GM19238 (cell line): Measurements from ENCODE around the gene RER1.

Experiments
- DNase-seq: peaks from one replicate; pipeline ENCODE4 v3.0.0; 2011; ENCODE audit warnings: low spot score; ENCODE audit not compliant: insufficient read length

Gene RER1, protein sequence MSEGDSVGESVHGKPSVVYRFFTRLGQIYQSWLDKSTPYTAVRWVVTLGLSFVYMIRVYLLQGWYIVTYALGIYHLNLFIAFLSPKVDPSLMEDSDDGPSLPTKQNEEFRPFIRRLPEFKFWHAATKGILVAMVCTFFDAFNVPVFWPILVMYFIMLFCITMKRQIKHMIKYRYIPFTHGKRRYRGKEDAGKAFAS

DNA sequence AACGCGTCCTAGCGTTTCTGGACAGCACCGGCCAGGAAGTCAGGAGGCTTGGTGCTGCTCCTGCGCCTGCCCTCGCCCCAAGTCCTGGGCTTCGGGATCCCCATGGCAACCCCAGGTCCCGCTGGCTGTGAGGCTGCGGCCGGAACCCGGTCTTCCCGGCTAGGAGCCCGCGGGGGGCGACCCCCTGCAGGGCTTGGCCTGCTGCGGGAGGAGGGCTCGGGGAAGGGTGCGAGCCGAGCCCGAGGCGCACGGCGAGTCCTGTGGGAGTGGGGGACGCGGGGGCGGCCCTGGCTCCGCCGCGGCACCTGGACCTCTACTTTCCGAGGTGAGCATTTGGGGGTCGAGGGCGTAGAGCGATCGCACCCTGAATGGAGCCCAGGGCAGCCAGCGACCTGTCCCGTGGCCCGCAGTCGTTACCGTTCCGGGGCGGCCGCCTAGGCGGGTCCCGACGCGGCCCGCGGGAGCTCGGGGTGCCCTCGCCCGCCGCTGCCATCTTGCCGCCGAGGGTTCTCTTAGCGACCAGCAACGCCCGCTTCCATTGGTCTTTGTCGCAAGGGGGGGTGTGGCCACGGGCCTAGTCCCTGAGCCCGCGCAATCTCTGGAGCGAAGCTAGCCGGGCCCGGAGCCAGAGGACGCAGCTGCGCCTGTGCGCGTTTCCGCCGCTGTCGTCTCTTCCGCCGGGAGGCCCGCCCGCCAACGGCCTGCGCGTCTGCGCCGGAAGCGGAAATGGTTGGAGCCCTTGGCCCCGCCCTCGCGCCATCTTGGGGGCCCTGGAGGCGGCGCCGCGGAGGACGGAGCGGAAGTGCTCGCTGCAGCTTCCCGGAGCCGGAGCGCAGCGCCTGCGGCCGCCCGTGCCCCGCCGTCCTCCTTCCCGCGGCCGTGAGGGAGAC, at the start of gene RER1, which contains the start of gene MORN1:
Gene RER1, plus strand, starts transcription at position 801 of the 890 bp plus-strand sequence. CDS start 3,950 bp downstream, outside the sequence.
Gene MORN1, minus strand, starts transcription at position 514 of the 890 bp plus-strand sequence. Its CDS starts 21 bp downstream, at position 493.
- DNase-seq: peak; percentile 99

DNA sequence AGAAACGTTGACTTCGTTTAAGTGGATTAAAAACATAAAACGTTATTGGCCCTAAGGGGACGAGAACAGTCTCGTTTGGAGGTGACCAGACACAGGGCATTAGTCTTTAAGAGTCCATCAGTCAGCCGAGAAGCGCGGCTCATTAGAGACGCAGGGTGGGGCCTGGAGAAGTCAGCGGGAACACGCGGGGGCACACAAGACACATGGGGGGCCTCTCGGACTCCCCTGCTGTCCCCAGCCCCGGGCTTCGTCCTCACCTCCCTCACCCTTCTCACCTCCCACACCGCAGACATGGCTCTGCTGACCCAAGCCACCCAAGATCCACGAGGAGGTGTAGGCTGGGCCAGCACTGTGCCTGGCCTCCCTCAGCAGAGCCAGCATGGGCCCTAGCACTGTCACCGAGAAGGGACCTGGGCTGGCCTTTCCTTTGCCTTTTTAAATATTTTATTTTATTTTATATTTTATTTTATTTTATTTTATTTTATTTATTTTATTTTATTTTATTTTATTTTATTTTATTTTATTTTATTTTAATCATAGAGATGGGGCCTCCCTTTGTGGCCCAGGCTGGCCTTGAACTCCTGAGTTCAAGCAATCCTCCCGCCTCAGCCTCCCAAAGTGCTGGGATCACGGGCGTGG, 49.1 kb upstream of the RER1 start:
- DNase-seq: no peak

DNA sequence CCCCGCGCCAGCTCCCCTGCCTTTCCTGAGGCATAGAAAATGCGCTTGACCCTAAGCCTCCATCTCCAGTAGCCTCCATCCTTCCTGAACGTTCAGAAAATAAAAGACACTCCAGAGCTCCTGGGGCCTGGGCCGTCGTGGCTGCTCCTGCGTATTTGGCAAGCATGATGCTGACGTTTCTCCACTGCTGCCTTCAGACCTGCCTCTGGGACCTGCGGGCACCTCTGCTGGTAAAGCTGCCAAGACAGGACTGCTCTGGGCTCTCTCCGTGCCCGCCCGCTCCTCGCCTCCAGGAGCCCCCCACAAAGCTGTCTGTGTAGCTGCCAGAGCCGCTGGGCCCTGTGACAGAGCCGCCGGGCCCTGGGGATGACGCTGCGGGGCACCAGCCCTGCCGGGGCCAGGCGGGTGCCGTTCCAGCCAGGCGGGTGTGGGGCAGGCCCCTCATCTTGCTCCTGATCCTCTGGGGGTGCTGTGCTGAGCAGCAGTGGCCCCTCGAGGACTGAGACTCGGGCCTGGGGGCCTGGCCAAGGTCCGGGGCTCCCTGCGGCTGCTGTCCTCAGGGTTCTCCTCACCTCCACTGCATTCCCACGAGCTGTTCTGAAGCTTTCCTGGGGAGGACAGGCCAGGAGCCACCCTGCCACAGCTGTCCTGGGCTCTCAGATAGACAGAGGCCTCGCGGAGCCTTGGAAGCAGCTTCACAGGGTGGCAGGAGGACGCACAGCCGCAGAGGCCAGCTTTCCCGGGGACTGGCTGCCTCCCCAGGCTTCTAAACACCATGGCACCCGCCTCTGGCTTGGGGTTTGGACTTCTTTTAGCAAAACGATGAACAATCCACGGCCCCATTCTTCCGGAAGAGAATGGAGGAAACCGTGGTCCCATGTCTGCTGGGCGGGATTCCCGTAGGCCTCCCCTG, 48.4 kb upstream of the RER1 start:
- no peak for DNase-seq

DNA sequence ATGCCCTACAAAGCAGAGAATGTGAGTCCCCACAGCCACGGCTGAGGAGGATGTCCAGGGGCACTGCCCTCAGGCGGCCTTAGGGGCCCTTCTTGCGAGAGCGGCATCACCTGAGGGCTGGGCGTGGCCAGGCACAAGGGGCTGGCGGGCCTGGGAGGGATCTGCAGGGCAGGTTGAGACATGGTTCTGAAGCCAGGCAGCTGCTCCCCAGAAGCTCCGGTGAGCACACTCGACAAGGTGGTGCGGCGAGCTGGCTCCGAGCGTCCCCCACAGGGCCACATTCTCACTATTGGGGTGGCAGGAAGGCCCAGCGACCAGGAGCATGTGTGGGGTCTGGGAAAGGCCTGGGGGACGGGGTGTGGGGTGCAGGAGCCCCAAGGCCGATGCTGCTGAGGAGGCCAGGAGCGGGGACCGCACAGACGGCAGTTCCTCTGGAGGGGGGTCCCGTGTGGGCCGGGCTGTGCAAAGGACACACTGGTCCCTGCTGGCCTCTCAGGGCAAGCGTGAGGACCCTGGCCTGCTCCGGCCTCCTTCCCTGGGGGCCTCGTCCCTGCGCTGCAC, 47.4 kb upstream of the RER1 start:
- DNase-seq: no peak

DNA sequence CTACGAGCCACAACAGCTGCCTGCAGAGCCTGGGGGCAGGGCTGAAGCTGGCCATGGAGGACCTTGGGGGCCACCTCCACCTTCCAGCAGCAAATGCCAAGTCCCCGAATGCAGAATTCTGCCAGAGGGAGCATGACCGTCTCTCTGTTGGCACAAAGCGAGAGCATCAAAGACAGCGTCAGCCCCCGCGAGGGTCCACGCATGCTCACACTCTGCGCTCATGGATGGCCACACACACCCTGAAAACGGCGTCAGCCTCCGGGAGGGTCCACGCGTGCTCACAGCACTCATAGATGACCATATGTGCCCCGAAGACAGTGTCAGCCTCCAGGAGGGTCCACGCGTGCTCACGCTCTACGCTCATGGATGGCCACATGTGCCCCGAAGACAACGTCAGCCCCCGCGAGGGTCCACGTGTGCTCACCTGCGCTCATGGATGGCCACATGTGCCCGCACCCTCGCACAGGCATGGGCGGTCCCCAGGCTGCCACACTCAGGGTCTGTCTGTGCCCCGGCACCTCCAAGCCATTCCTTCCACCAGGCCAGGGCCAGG, 46.8 kb upstream of the RER1 start:
- no peak for DNase-seq

DNA sequence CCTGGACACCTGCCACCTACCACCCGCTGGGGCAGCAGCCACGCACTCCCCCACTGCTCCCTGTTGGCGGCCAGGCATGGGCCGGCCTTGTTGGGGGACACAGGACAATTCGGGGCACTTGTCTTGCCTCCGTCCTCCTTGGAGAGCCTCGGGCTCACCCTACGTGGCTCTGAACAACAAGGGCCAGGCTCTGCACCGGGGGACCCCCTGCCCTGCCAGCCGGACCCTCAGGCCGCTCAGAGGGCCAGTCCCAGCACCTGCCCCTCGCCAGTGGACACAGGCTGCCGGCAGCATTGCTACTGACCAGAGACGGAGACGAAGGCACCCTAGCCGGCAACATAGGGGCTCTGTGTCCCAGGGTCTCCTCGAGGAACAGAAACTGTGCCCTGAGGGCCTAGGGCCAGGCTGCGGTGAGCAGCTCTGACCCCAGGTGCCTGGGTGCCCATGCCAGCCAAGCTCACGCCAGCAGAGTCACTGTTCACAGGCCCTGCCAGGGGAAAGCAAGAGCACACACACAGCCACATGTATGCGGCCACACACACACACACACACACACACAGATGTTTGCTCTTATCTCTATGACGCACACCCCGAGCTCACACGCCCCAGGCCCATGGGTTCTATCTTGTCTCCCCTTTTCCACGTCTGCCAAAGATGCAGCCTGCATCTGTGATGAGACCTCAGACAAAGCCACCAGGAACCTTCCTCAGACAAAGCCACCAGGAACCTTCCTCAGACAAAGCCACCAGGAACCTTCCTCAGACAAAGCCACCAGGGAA, 46.2 kb upstream of the RER1 start:
- DNase-seq: no peak

DNA sequence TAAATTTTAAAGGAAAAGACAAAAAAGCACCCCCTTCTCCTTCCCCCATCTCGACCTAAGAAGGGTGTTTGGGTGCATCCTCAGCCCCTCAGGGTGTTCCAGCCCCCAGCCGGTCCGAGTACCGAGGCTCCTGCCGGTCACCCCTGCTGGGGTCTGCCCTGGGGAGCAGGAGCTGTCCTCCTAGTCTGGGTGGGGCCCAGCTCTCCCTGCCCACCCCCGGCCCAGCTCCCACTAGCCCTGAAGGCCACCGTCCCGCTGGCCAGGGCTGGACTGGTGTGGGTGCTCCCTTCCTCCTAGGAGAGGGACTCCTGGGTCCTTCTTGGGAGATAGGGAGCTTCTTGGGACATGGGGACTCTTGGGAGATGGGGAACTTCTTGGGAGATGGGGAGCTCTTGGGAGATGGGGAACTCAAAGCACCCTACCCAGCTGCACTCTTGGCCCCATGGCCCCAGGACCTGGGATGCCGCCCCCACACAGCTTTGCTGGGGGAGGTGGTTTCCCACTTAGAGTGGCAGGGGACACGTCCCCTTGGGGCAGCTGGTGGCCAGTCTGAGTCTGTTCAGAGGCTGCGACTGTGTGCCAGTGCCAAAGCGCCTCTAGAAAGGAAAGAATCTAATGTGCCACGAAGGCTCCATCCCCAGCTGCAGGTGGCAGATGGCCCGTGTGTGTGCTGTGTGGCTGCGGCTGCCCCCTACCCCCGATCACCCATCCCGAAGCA, 44.8 kb upstream of the RER1 start:
- DNase-seq: no peak

DNA sequence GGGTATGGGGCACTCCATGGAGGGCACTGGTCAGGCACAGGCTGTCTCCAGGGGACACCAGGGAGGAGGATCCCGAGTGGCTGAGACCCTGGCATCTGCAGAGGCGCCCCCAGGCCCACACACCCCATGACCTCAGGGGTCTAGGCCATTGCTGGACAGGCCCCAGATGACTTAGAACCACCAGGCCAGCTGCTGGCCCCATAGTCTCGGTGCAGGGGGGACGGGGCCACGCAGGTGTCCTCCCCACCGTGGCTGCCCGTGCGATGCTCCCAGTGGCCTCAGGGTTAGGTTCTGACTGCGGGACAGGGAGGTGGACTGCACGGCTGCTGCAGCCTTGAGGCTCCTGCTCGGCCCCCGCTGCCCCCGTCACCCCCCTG, 44.2 kb upstream of the RER1 start:
- no peak for DNase-seq

DNA sequence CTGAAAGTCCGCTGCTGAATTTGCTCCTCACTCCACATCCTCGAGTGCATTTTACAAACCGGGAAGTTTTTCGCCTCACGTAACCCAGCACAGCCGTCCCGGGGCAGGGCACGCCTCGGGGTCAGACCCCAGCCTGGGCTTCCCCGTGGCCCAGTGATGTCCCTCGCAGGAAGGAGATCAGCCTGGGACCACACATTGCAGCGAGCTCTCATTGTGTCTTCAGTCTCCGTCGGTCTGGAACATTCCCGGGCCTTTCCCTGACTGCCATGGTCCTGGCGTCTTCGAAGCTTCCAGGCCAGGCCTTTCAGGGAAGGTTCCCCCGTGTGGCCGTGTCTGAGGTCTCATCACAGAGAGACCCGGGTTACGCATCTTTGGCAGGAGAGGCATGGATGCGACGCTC, 43.7 kb upstream of the RER1 start:
- no peak for DNase-seq

DNA sequence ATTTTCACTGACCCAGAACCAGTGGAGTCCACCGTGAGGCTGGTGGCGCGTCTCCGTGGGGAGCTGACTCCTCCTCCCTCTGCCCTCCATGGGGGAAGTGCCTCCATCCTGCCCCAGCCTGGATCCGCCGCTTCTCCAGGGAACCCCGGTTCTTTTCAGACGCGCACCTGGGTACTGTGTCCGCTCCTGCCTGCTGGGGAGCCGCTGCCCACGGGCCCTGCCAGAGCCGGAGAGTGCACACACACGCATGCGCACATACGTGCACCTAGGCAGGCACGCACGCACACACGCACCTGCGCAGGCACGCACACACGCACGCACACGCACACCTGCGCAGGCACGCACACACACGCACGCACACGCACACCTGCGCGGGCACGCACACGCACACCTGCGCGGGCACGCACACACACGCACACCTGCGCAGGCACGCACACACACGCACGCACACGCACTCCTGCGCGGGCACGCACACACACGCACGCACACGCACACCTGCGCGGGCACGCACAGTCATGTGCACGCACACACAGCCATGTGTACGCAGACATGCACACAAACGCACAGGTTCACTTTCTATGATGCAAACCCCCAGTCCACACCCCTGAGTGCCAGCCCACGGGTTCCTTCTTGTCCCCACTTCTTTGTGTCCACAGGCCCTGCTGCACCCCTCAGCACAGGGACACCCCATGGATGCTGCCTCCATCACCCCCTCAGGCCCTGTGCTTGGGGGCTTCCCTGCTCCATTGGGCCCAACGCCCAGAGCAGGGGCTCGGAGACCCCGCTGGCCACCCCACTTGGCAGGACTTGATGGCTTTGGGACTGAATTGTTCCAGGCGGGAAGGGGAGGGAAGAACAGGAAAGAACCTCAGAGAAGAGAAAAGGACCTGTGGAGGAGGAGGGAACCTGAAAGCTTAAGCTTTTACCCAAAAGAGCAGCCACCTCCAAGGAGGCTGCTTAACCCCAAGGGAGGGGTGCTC, 43.0 kb upstream of the RER1 start:
- no peak for DNase-seq

DNA sequence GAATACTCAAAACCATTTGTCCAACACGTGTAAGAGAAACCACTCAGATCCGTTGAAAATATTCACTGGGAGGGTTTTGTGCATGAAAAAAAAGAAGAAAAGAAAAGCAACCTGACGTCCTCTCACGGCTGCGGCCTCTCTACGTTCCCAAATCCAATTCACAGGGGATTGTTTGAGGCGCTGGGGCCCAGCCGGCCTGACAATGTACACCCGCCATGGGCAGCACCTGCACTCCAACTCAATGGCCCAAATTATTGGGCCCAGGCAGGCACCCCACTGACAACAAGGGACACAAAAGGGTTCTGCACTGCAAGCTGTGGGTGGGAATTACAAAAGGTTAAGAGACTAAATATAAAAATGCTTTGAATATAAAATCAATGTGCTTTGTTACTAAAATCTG, 41.8 kb upstream of the RER1 start:
- DNase-seq: no peak

DNA sequence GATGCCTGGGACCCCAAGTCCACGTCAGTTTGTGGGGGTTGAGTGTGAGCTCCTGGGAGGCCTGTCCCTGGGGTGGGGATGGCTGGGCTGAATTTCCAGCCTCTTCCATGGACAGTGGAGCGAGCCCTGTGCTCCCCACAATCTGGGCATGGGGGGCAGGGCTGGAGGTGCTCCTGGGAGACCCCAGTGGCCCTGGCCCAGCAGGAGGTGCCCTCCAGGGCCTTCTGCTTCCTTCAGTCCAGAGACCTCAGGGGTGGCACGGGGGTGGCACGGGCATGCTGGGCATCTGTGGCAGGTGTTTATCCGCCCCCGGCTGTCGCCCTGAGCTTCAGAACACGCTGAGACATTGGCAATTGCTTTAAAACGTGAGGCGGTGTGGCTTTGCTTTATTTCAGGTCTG, 41.1 kb upstream of the RER1 start:
- DNase-seq: no peak

DNA sequence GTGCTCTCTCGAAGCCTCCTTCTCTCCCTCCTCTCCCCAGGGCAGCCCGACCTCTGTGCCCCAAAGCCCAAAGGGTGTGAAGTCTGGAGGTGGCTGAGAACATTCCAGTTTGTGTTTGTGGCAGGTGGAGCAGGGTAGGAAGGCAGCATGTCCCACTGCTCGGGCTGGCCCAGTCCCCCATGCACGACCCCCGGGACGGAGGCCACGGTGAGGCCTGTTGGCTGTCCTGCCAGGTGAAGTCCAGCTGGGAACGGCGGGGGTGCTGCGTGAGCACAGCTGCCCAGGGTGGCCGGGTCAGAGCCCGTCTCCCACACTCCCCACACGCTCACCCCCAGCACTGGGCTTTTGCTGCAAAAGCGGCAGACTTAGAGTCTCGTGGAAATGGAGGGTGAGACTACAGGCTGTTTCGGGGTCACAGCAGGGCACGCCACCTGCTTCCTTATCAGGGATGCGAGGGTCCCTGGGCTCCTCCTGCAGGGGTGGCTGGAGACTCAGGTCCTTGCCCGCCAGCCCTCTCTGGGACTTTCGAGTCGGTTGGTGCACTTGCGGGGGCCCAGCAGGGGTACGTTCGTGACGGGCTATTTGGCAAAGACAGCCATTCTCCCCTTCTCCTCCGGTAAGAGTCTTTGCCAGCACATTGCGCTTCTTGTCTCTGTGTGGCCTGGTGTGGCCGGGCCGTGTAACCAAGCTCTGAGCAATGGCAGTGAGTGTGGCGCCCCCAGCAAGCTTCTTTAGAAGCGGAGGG, 40.6 kb upstream of the RER1 start:
- no peak for DNase-seq

DNA sequence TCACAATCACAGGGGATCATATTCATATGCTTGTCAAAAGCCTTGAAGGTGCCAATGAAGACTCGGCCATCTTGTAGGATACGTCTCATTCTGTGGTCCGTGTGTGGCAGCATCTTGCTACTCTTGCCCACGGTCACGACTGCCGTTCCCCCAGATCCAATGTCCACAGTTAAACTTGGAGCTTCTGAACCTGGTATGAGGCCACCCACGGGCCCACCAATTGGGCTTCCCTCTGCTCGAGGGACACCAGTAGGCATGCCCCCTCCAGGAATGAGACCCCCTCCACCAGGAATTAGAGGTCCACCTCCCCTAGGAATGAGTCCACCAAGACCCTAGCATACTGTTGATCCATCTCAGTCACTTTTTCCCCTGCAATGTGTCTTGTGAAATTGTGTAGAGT, 39.9 kb upstream of the RER1 start:
- no peak for DNase-seq

DNA sequence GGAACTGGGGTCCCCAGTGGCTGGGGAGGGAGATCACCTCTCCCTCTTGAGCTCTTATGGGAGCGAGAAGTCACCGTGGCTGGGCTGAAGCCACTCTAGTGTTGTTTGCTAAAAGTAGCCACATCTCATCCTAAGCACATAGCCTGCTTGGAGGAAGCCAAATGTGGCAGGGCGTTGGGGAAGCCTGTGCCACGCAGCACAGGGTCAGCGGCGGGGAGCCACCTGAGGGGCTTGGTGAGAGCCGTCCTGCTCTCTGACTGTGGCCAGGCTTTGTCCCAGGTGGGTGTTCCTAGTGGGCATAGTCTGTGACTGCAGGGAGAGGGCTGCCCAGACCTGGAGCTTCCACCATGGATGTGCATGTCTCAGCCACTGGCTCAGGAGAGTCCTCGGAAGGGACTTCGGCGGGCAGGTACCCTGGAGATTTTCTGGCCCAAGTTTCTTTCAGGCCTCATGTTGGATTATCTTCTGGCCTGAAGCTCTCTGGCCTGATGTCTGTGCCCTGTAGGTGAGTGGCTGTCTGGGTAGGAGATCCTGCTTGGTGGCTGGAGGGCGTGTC, 39.2 kb upstream of the RER1 start:
- no peak for DNase-seq

DNA sequence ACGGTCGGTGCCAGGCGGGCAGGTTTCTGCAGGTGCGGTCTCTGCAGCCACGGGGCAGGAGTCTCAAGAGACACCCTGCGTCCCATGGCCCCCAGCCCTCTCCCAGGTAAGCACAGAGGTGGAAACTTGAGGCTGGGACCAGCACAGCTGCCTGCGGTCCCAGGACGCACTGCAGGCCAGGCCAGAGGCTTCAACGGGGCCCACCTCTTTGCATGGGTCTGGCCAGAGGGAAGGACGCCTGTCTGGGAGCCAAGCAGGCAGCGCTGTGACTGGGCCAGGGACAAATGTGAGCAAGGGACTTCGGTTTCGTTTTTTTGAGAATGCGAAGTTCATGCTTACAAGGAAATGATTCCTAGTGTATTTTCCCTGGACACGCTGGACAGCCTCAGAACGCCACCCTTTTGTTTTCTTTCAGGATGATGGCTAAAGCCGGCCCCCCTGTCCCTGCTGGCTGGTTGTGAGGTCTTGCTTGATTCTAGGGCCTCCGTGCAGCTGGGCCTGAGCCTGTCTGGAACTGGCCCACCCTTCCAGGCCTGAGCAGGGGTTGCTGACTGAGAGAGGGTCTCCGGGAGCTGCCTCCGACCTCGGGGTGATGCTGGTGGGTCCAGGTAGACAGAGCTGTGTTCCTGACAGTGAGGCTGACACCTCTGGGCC, 38.6 kb upstream of the RER1 start:
- DNase-seq: no peak
